CD14-positive monocyte (primary cell): Measurements from ENCODE around the gene KCNMA1. TPM values are rescaled to one million over a fixed set of nuclear protein-coding genes. Genes with fewer than 3 reads are reported as not detected.
A peak's percentile ranks its signal among the peaks of the same experiment; 100 is the strongest.

ENCODE experiments used
- DNase-seq, 3 donors: peaks; one replicate each; pipeline ENCODE4 v3.0.0-alpha.2; 2011 to 2022
- H2AFZ ChIP-seq: 2 replicates; pipeline ENCODE4 v1.6.0; 2012; ENCODE audit warnings: mild to moderate bottlenecking, low read depth, low read length, inconsistent platforms; ENCODE audit not compliant: insufficient read depth, poor library complexity, severe bottlenecking
- H3K27ac ChIP-seq, 2 donors: 1 replicate in 1 of 2; 2 replicates in 1 of 2; pipeline ENCODE4 v1.5.1; 2012 to 2013; ENCODE audit warnings: low read length in 2 of 2, control low read depth in 1 of 2, inconsistent platforms in 1 of 2, low read depth in 1 of 2, mild to moderate bottlenecking in 1 of 2
- H3K27me3 ChIP-seq, 2 donors: one replicate each; pipeline versions ENCODE4 v1.6.0 to v1.6.1; 2011 to 2013; ENCODE audit warnings: low read length in 2 of 2; ENCODE audit not compliant: control insufficient read depth in 2 of 2, insufficient read depth in 2 of 2
- H3K36me3 ChIP-seq, 2 donors: replicated peaks in 1 of 2; 1 replicate in 1 of 2; 2 replicates in 1 of 2; pipeline versions ENCODE4 v1.5.1 to v1.6.1; 2012 to 2013; ENCODE audit warnings: low read length in 2 of 2, control low read depth in 1 of 2, inconsistent platforms in 1 of 2, mild to moderate bottlenecking in 1 of 2; ENCODE audit not compliant: insufficient read depth in 2 of 2, control insufficient read depth in 1 of 2
- H3K4me1 ChIP-seq, 2 donors: 1 replicate in 1 of 2; 2 replicates in 1 of 2; pipeline versions ENCODE4 v1.5.1 to v1.6.1; 2012 to 2013; ENCODE audit warnings: low read length in 2 of 2, control low read depth in 1 of 2, inconsistent platforms in 1 of 2, mild to moderate bottlenecking in 1 of 2, moderate library complexity in 1 of 2; ENCODE audit not compliant: insufficient read depth in 2 of 2, control insufficient read depth in 1 of 2
- H3K4me2 ChIP-seq: replicated peaks from 2 replicates; pipeline ENCODE3; 2012; ENCODE audit warnings: low read length, moderate library complexity, mild to moderate bottlenecking; ENCODE audit not compliant: poor library complexity, severe bottlenecking; ENCODE audit errors: extremely low read depth
- H3K4me3 ChIP-seq, 3 experiments: fragments of 200-600 bp in 1 of 3; sonication (generic) in 1 of 3; replicated peaks in 1 of 3; 1 replicate in 2 of 3; 2 replicates in 1 of 3; pipeline ENCODE4 v1.5.1; 2011 to 2013; ENCODE audit warnings: low read length in 3 of 3, mild to moderate bottlenecking in 3 of 3, control low read depth in 2 of 3, low read depth in 2 of 3, inconsistent platforms in 1 of 3, moderate library complexity in 1 of 3
- H3K79me2 ChIP-seq: 2 replicates; pipeline ENCODE4 v1.6.0; 2012; ENCODE audit warnings: mild to moderate bottlenecking, control low read depth, inconsistent platforms, low read length, moderate library complexity; ENCODE audit not compliant: insufficient read depth
- H3K9ac ChIP-seq: 2 replicates; pipeline ENCODE4 v1.6.0; 2017; ENCODE audit warnings: low read length, mild to moderate bottlenecking; ENCODE audit not compliant: insufficient read depth, poor library complexity, severe bottlenecking
- H3K9me3 ChIP-seq, 2 donors: replicated peaks in 1 of 2; 1 replicate in 1 of 2; 2 replicates in 1 of 2; pipeline versions ENCODE4 v1.5.1 to v1.6.1; 2012 to 2013; ENCODE audit warnings: low read length in 2 of 2, control low read depth in 1 of 2; ENCODE audit not compliant: control insufficient read depth in 1 of 2, insufficient read depth in 1 of 2
- H4K20me1 ChIP-seq: 2 replicates; pipeline ENCODE4 v1.6.0; 2012; ENCODE audit warnings: mild to moderate bottlenecking, low read length, control low read depth, moderate library complexity; ENCODE audit not compliant: insufficient read depth
- H3K27ac Mint-ChIP-seq, 7 donors: one replicate each; pipeline ENCODE4 v1.8.0; 2020; ENCODE audit warnings: mild to moderate bottlenecking in 7 of 7, mixed read lengths in 7 of 7, moderate library complexity in 6 of 7, inconsistent platforms in 2 of 7
- H3K27me3 Mint-ChIP-seq, 3 donors: one replicate each; pipeline ENCODE4 v1.8.0; 2021 to 2022; ENCODE audit warnings: low read depth in 3 of 3, mild to moderate bottlenecking in 3 of 3, mixed read lengths in 3 of 3, moderate library complexity in 3 of 3, inconsistent platforms in 1 of 3
- H3K36me3 Mint-ChIP-seq, 2 donors: one replicate each; pipeline ENCODE4 v1.8.0; 2020; ENCODE audit warnings: mixed read lengths in 2 of 2, inconsistent platforms in 1 of 2, mild to moderate bottlenecking in 1 of 2
- H3K4me1 Mint-ChIP-seq: one replicate; pipeline ENCODE4 v1.8.0; 2020; ENCODE audit warnings: mild to moderate bottlenecking, mixed read lengths
- H3K4me3 Mint-ChIP-seq, 2 donors: one replicate each; pipeline ENCODE4 v1.8.0; 2020; ENCODE audit warnings: mild to moderate bottlenecking in 2 of 2, mixed read lengths in 2 of 2, moderate library complexity in 1 of 2
- H3K9me3 Mint-ChIP-seq, 7 donors: one replicate each; pipeline ENCODE4 v1.8.0; 2020 to 2022; ENCODE audit warnings: mixed read lengths in 7 of 7, mild to moderate bottlenecking in 6 of 7, moderate library complexity in 6 of 7, inconsistent platforms in 2 of 7
- WGBS: methylation state at CpG from one replicate; pipeline ENCODE4 v1.1.5; 2013; ENCODE audit warnings: missing lambda C conversion rate; ENCODE audit not compliant: insufficient coverage; 5-methylcytosine and 5-hydroxymethylcytosine counted together
- intact Hi-C, 2 donors: fragments of 100-400 bp; cut with micrococcal nuclease; formaldehyde crosslinking; loops; one replicate each; pipeline versions ENCODE4 v1.15.0 to v1.15.1; 2023
- polyA plus RNA-seq, 3 donors: library from polyadenylated mRNA; depleted of rRNA in 1 of 3; unstranded in 2 of 3; stranded (reverse) in 1 of 3; fragments of 300-500 nt in 2 of 3; fragments of >200 nt in 1 of 3; fragmentation: Illumina TruSeq in 2 of 3; gene quantifications; 1 replicate in 2 of 3; 2 replicates in 1 of 3; pipeline ENCODE4 v1.2.3, GENCODE V29; 2012 to 2021
- TF ChIP-seq, protein P1 (sequence below): fragments of 200-600 bp; IDR thresholded peaks from one replicate; pipeline ENCODE4 v1.8.0; 2022; ENCODE audit warnings: antibody characterized with exemption, mild to moderate bottlenecking

KCNMA1 gene
- polyA plus RNA-seq, 3 donors, result 0.11 to 1.0 TPM; not detected in 1

DNA sequence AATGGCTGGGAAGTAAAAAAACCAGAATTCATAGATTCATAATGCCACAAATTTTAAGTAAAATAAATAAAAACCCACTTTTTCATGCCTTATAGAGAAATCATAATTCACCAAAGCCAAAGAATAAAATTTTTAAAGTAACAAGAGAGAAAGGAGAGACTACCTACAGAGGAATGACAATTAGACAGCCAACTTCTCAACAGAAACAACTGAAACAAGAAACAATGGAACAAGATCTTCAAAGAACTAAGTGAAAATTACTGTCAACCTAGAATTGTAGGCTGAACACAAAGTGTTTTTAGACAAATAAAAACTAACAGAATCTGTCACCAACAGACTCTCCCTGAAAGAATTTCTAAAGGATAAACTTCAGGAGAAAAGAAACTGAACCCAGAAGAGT, 15.6 kb upstream of the KCNMA1 start:
- H3K79me2 ChIP-seq, result no peaks in the 10 kb centered on the region
- H3K4me1 ChIP-seq, result no peaks in the 10 kb centered on the region
- peaks cover 2% of the 10 kb centered on the region in 2 donors for H3K27me3 ChIP-seq
- H3K9ac ChIP-seq, result no peak overlapping the region
- Mint-ChIP-seq H3K9me3 (peaks cover 0 to 23% (median 17%) of the 10 kb centered on the region in 7 donors), H3K27me3 (peaks cover 3 to 12% (median 10%) of the 10 kb centered on the region in 3 donors), H3K36me3 (no peaks in the 10 kb centered on the region), H3K27ac (no peak overlapping the region), H3K4me1 (no peaks in the 10 kb centered on the region), H3K4me3 (no peak overlapping the region)
- no peaks in the 10 kb centered on the region for H4K20me1 ChIP-seq
- DNase-seq, result no peak
- H2AFZ ChIP-seq, result no peak overlapping the region
- peaks cover 0 to 4% of the 10 kb centered on the region in 2 donors for H3K9me3 ChIP-seq
- no peak overlapping the region for H3K4me2 ChIP-seq
- TF ChIP-seq, protein P1, sequence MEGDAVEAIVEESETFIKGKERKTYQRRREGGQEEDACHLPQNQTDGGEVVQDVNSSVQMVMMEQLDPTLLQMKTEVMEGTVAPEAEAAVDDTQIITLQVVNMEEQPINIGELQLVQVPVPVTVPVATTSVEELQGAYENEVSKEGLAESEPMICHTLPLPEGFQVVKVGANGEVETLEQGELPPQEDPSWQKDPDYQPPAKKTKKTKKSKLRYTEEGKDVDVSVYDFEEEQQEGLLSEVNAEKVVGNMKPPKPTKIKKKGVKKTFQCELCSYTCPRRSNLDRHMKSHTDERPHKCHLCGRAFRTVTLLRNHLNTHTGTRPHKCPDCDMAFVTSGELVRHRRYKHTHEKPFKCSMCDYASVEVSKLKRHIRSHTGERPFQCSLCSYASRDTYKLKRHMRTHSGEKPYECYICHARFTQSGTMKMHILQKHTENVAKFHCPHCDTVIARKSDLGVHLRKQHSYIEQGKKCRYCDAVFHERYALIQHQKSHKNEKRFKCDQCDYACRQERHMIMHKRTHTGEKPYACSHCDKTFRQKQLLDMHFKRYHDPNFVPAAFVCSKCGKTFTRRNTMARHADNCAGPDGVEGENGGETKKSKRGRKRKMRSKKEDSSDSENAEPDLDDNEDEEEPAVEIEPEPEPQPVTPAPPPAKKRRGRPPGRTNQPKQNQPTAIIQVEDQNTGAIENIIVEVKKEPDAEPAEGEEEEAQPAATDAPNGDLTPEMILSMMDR, result no peak
- intact Hi-C loops, result no loop called here
- H3K4me3 ChIP-seq, result no peak overlapping the region
- H3K36me3 ChIP-seq, result no peaks in the 10 kb centered on the region
- no peak overlapping the region for H3K27ac ChIP-seq

DNA sequence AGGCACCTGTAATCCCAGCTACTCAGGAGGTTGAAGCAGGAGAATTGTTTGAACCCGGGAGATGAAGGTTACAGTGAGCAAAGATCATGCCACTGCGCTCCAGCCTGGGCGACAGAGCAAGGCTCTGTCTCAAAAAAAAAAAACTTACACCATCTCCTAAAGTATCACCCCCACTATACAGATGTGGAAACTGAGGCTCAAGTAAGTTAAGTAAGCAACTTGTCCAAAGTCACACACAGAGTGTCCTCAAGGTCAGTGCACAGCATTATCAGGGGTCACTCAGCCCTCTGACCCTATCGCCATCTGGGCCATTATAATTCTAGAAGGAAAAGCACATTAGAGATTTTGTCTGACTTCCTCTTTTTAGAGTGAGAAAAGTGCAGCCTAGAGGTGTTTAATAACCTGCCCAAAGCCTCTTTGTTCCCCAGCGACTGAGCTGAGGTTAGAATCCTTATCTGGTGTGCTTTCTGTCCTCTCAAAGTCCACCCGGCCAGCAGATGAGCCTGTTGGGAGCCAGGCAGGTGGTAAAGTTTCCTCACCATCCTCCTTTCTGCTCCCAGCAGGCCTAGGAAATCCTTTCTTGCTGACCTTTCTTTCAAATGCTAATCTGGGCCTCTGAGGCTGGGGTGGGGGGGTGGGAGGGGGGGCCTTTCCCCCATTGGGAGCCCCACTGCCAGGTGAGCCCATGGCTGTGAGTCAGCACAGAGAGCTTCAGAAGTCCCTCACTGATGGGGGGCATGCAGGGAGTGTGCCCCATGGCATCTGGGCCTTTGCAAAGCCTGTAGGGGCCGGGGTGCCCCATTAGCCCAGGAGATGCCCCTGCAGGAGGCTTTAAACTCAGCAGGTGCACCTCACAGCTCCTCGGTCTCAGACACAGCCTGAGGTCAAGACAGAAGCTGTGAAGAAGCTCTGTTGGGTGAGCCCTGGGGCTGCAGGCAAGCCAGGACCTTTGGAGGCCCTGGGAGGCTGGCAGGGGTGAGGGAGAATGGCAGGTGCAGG, 12.0 kb upstream of the KCNMA1 start:
- no peaks in the 10 kb centered on the region for H3K79me2 ChIP-seq
- Mint-ChIP-seq H3K36me3 (no peaks in the 10 kb centered on the region), H3K4me3 (no peak overlapping the region), H3K9me3 (peaks cover 0 to 17% (median 13%) of the 10 kb centered on the region in 7 donors), H3K27me3 (peaks cover 2 to 13% (median 11%) of the 10 kb centered on the region in 3 donors), H3K4me1 (no peaks in the 10 kb centered on the region), H3K27ac (peak overlapping the region in 1 of 7 donors; percentile 17)
- no peaks in the 10 kb centered on the region for H3K36me3 ChIP-seq
- H3K9ac ChIP-seq, result no peak overlapping the region
- 98% methylated on average over 3 of the region's 8 CpGs for WGBS
- H3K27ac ChIP-seq, result no peak overlapping the region
- TF ChIP-seq, protein P1, result no peak
- intact Hi-C loops, result no loop called here
- no peak overlapping the region for H2AFZ ChIP-seq
- H3K27me3 ChIP-seq, result peaks cover 0 to 2% of the 10 kb centered on the region in 2 donors
- no peaks in the 10 kb centered on the region for H3K4me1 ChIP-seq
- no peak for DNase-seq
- H3K4me3 ChIP-seq, result no peak overlapping the region
- H3K4me2 ChIP-seq, result no peak overlapping the region
- peaks cover 0 to 4% of the 10 kb centered on the region in 2 donors for H3K9me3 ChIP-seq
- no peaks in the 10 kb centered on the region for H4K20me1 ChIP-seq
